Epithelial cell of prostate (primary cell): ENCODE results near the gene ILRUN.
"Not testable (repeated sequence)": the region's sequence is repeated elsewhere in the genome, so short reads cannot be mapped to it uniquely, and the experiment has no call there.

ENCODE experiments used
- DNase-seq: peaks from one replicate; pipeline ENCODE4 v3.0.0-alpha.2; 2011; ENCODE audit warnings: low read depth, low spot score
- H3K27ac ChIP-seq: fragments of 450-650 bp; 2 replicates; pipeline ENCODE4 v1.5.1; 2017; ENCODE audit warnings: mild to moderate bottlenecking

The ILRUN gene

GRCh38 chr6:34701199-34701598 is 4.6 kb upstream of the ILRUN start:
- no peak overlapping the region for H3K27ac ChIP-seq
- no peak for DNase-seq

- H3K27ac ChIP-seq = no peak overlapping the region
- DNase-seq = no peak
Observed at GRCh38 chr6:34697904-34698559, 1.5 kb upstream of the ILRUN start.

- H3K27ac ChIP-seq = peak overlapping the region; percentile 71
- DNase-seq = no peak
Observed at GRCh38 chr6:34697544-34697836, 923 bp upstream of the ILRUN start.

GRCh38 chr6:34696189-34696738 is 303 bp downstream of the ILRUN start:
- H3K27ac ChIP-seq = peak overlapping the region; percentile 71
- DNase-seq = no peak

GRCh38 chr6:34695729-34696188 is 808 bp downstream of the ILRUN start:
- H3K27ac ChIP-seq = peak overlapping the region; percentile 71
- no peak for DNase-seq

- H3K27ac ChIP-seq = no peak overlapping the region
- no peak for DNase-seq
Observed at GRCh38 chr6:34692280-34692679, 4.3 kb downstream of the ILRUN start.

- no peak for DNase-seq
- H3K27ac ChIP-seq = no peak overlapping the region
Observed at GRCh38 chr6:34689742-34690141, 6.8 kb downstream of the ILRUN start.

- DNase-seq = no peak
- H3K27ac ChIP-seq = no peak overlapping the region
Observed at GRCh38 chr6:34688956-34689355, 7.6 kb downstream of the ILRUN start.

- no peak overlapping the region for H3K27ac ChIP-seq
- no peak for DNase-seq
Observed at GRCh38 chr6:34684919-34685318, 11.6 kb downstream of the ILRUN start.

GRCh38 chr6:34684364-34684763 is 12.2 kb downstream of the ILRUN start:
- H3K27ac ChIP-seq = no peak overlapping the region
- no peak for DNase-seq

- no peak for DNase-seq
- H3K27ac ChIP-seq = peak overlapping the region; percentile 45
Observed at GRCh38 chr6:34680802-34681515, 15.6 kb downstream of the ILRUN start.

- peak overlapping the region; percentile 45 for H3K27ac ChIP-seq
- DNase-seq = not testable (repeated sequence)
Observed at GRCh38 chr6:34680313-34680712, 16.3 kb downstream of the ILRUN start.

- H3K27ac ChIP-seq = no peak overlapping the region
- no peak for DNase-seq
Observed at GRCh38 chr6:34679552-34680253, 16.9 kb downstream of the ILRUN start.

GRCh38 chr6:34676140-34676539 is 20.4 kb downstream of the ILRUN start:
- DNase-seq = no peak
- no peak overlapping the region for H3K27ac ChIP-seq

- DNase-seq, H3K27ac ChIP-seq: not testable (repeated sequence)
Observed at GRCh38 chr6:34674930-34675329, 21.6 kb downstream of the ILRUN start.

- DNase-seq = no peak
- peak overlapping the region; percentile 79 for H3K27ac ChIP-seq
Observed at GRCh38 chr6:34674268-34674639, 22.3 kb downstream of the ILRUN start.

- peak overlapping the region; percentile 79 for H3K27ac ChIP-seq
- DNase-seq = no peak
Observed at GRCh38 chr6:34673064-34673463, 23.5 kb downstream of the ILRUN start.

- no peak for DNase-seq
- peak overlapping the region; percentile 79 for H3K27ac ChIP-seq
Observed at GRCh38 chr6:34672657-34673043, 23.9 kb downstream of the ILRUN start.

- DNase-seq = no peak
- peak overlapping the region; percentile 79 for H3K27ac ChIP-seq
Observed at GRCh38 chr6:34671801-34672656, 24.5 kb downstream of the ILRUN start.

GRCh38 chr6:34671367-34671766 is 25.2 kb downstream of the ILRUN start:
- H3K27ac ChIP-seq = peak overlapping the region; percentile 79
- DNase-seq = no peak
